Thyroid gland (tissue), 4 donors: Measurements from ENCODE around the gene NRIP1.

Source experiments
- CTCF ChIP-seq, 6 experiments: fragments of 200-600 bp in 3 of 6; fragments of 450-650 bp in 3 of 6; sonication (generic) in 3 of 6; IDR thresholded peaks; one replicate each; pipeline ENCODE4 v1.5.1; 2016 to 2019; ENCODE audit warnings: antibody characterized with exemption in 6 of 6, mild to moderate bottlenecking in 2 of 6, inconsistent platforms in 1 of 6, moderate library complexity in 1 of 6
- POLR2A ChIP-seq, 2 donors: fragments of 450-650 bp; IDR thresholded peaks; one replicate each; pipeline ENCODE4 v1.6.1; 2017; ENCODE audit warnings: antibody characterized with exemption in 2 of 2, mild to moderate bottlenecking in 2 of 2, moderate library complexity in 1 of 2

- no peak for TF ChIP-seq CTCF (IDR thresholded peaks at IDR 0.05)
- TF ChIP-seq POLR2A (IDR thresholded peaks at IDR 0.05): no peak
These were observed 30.5 kb upstream of the NRIP1 start for GRCh38 chr21:15095326-15095725.
